ENCODE measurements around the gene ZSCAN9.

DNA sequence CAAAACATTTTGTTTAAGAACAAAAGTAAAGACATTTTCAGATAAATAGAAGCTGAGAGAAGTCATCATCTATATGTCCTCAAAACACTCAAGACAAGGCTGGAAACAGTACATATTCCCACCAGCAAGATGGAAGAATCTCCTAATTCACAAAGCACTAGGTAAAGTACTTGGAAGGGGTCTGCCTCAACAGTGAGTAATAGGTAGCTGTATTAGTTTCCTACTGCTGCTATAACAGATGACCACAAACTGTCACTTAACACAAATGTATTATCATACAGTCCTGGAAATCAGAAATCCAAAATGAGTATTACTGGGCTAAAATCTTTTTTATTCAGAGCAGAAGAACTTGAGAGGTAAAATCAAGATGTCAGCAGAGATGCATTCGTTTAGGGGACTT lies 42.8 kb upstream of the ZSCAN9 start:
- TF ChIP-seq, protein P1, sequence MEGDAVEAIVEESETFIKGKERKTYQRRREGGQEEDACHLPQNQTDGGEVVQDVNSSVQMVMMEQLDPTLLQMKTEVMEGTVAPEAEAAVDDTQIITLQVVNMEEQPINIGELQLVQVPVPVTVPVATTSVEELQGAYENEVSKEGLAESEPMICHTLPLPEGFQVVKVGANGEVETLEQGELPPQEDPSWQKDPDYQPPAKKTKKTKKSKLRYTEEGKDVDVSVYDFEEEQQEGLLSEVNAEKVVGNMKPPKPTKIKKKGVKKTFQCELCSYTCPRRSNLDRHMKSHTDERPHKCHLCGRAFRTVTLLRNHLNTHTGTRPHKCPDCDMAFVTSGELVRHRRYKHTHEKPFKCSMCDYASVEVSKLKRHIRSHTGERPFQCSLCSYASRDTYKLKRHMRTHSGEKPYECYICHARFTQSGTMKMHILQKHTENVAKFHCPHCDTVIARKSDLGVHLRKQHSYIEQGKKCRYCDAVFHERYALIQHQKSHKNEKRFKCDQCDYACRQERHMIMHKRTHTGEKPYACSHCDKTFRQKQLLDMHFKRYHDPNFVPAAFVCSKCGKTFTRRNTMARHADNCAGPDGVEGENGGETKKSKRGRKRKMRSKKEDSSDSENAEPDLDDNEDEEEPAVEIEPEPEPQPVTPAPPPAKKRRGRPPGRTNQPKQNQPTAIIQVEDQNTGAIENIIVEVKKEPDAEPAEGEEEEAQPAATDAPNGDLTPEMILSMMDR (IDR thresholded peaks at IDR 0.05): no peak
- no peak for TF ChIP-seq POLR2A (IDR thresholded peaks at IDR 0.05)
